Measurements from ENCODE around the gene GTF2H4. TPM values are rescaled to one million over a fixed set of nuclear protein-coding genes. Genes with fewer than 3 reads are reported as not detected.
"Not testable (repeated sequence)": the region's sequence is repeated elsewhere in the genome, so short reads cannot be mapped to it uniquely, and the experiment has no call there.

The GTF2H4 gene
- total RNA-seq, 1 donor from 2014 or later: 21.7 TPM

DNA sequence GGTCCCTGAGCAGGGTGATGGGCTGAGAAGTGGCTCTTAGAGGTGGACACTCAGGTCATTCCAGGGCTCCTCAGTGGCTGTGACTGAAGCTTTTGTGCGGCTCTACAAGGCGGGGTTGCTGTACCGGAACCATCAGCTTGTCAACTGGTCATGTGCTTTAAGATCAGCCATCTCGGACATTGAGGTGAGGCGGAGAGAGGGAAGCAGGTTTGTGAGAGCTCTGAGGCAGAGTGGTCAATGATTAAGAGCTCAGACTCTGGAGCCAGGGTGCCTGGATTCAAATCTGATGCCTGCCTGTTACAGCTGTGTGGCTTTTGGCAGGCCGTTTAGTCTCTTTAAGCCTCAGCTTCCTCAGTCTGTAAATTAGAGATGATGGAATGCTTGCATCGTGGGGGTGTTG is 9.0 kb downstream of the GTF2H4 start:
- ATAC-seq: no peak

DNA sequence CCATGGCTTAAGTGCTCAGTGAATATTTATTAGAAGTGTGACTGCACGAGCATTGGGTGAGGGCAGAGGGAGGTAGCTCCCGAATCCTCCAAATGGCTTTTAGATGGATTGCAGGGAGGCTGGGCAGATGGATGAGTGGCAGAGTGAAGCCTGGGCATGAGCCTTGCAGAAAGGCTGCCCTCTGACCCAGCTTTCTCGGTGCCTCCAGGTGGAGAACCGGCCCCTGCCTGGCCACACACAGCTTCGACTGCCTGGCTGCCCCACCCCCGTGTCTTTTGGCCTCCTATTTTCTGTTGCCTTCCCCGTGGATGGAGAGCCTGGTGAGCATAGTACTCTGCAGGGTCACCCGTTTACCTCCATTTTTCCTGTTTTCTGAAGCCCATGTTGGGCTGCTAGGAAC is 9.5 kb downstream of the GTF2H4 start:
- DNase-seq (ENCODE audit: low spot score) (no peak), ATAC-seq (no peak)

More for the DNA sequence above, 9.0 kb downstream of the GTF2H4 start:
- no peak for DNase-seq (ENCODE audit: low spot score)

DNA sequence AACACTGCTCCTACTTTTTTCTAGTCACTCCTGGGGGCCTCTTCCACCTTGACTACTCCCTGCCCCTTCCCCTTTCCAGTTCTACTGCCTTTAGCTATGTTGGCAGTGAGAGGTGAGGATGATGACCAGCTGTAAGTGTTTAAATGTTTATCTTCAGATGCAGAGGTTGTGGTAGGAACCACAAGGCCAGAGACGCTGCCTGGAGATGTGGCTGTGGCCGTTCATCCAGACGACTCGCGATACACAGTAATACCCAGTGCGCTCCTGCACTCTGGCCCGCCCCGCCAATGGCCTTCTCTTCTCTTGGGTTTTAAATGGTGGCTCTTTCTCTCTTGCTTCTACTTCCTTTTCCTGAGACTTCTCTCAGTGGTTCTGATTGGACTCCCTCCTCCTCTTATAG is 10.7 kb downstream of the GTF2H4 start:
- no peak for ATAC-seq
- DNase-seq (ENCODE audit: low spot score): no peak

DNA sequence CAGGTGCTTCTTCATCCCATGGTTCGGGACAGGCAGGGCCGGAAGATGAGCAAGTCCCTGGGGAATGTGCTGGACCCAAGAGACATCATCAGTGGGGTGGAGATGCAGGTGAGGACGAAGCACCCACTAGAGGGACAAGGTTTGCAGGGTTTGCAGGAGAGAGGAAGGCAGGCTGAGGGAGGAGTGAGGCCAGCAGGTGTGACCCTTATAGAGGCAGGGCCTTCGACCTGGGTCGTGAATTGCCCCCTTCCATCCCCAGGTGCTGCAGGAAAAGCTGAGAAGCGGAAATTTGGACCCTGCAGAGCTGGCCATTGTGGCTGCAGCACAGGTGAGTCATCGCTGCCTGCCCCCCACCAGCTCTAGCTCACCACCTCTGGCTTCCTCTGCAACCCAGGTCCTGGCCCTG is 14.4 kb downstream of the GTF2H4 start:
- ATAC-seq: no peak
- DNase-seq (ENCODE audit: low spot score): no peak

DNA sequence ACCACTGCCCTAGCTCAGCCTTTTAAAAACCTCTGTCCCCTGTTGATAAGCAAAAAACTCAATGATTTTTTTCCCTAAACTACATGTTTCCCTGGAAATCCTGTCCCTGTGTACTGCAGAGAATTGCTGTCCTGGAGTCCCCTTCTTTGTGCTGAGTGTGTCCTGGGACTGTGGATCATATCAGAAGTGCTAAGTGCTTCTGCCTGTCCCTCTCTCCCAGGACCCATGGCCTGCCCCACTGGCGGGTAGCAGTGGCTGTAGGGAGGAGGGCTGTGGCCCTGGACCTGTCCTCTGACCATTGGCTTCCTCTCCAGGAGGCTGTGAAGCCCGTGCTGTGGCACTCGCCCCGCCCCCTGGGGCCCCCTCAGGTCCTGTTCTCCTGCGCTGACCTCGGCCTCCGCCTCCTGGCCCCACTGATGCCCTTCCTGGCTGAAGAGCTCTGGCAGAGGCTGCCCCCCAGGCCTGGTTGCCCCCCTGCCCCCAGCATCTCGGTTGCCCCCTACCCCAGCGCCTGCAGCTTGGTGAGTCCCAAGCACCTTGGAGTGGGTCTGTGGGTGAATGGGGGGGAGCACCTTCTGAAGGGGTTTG is 16.1 kb downstream of the GTF2H4 start:
- not testable (repeated sequence) for ATAC-seq; DNase-seq (ENCODE audit: low spot score)

DNA sequence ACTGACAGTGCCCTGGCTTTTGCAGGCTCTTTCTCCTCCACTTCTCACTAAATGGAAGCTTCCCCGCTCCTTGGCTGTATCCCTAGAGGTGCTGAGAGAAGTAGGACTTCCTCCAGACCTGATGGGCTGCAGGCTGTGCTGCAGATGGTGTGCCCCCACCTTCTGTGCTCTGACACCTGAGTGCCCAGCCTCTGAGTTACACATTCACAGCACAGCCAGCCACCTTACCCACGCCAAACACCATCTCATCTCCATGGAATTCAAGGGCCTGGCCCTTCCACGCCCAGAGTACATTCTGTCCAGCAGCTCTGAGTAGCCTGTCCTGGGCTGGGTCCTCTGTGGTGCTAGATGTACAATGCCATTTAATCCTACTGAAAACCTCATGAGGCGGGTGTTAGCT is 18.6 kb downstream of the GTF2H4 start:
- DNase-seq (ENCODE audit: low spot score) (no peak), ATAC-seq (peak; percentile 47)

DNA sequence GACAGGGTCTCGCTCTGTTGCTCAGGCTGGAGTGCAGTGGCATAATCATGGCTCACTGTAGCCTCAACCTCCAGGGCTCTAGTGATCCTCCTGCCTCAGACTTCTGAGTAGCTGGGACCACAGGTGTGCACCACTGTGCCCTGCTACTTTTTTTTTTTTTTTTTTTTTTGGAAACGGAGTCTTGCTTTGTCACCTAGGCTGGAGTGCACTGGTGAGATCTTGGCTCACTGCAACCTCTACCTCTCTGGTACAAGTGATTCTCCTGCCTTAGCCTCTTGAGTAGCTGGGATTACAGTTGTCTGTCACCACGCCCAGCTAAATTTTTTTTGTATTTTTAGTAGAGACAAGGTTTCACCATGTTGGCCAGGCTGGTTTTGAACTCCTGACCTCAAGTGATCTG is 19.1 kb downstream of the GTF2H4 start:
- not testable (repeated sequence) for DNase-seq (ENCODE audit: low spot score); ATAC-seq

DNA sequence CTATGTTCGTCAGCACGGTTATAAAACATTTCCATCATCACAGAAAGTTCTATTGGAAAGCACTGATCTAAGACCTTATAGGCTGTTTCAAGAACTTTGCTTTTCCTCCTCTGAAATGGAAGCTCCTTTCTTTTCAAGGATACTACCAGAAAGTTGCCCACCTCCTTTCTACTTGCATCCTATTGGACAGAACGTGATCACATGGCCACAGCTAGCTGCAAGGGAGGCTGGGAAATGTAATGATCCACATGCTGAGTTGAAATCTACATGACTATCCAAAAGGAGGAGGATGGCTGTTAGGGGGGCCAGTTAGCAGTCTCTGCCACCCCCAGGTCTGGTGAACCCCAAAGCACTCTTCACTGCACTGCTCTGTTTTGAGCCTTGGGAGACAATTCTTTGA is 20.7 kb downstream of the GTF2H4 start:
- DNase-seq (ENCODE audit: low spot score) (no peak), ATAC-seq (no peak)

DNA sequence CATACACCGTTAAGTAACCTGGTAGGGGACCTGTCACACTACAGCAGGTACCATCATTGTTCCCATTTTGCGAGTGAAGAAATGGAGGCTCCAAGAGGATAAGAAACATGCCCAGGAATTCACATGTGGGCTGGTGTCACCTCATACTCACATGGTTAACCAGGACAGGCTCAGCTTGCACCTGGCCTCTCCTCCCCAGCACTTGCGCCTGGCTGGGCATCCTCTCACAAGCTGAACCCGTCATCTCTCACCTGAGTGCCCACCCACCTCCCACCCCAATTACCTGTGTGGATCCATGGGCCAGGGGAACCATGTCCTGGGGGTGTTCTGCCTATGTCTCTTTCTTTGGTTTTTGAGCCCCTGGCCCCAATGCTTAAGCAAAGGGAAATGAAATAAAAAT is 22.5 kb downstream of the GTF2H4 start:
- DNase-seq (ENCODE audit: low spot score) (no peak), ATAC-seq (no peak)

DNA sequence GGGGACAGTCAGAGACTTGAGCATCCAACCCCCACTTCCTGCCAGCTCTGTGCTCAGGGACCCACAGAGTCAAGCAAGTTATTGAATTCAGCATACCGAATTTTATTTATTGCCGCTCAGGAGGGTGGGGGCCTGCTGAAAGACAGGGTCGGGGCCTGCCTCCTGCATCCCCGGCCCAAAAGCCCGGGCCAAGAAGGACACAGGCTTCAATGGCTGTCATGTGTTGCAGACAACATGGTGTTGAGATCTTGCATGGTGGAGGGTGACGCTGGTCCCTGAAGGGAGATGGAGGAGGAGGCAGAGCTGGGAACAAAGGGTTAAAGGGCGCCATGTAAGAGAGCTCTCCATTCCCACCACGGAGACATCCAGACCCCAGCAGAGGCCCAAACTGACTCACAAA is 23.3 kb downstream of the GTF2H4 start:
- DNase-seq (ENCODE audit: low spot score): no peak

DNA sequence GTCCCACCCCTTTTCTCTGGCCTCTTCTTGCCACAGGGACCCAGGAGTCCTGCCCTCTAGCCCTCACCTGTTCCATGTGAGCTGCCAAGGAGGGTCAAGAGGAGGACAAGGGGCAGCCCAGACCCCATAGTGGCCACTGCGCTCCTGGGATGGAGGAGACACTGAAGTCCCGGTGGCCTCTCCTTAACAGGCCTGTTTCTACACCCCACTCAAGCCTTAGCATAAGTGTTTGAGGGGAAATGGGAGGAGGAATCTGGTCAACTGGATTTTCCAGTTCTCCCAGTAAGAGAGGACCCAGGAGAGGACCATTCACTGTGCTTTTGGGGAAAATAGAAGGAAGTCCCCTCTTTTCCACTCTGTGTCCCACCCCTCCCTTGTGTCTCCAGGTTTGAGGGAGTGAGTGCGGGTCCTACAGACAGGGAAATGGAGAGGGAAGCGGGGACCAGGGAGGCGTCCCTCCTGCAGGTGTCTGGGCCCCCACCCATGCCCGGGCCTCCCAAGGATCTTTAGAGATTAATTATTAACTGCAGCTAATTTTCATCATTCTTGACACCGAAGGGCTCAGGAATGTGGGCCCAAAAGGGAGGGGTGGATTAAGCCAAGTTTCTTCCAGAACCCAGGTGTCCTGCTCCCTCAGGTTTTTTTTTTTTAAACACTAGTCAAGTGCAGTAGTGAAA is 24.1 kb downstream of the GTF2H4 start, which contains the start of gene SFTA2:
TSS of gene SFTA2 (minus strand) at position 202 of the 677 bp plus-strand sequence. CDS start at position 128, 74 bp downstream.
- ATAC-seq (no peak), DNase-seq (ENCODE audit: low spot score) (no peak)

More for the DNA sequence above, 23.3 kb downstream of the GTF2H4 start:
- ATAC-seq: no peak

DNA sequence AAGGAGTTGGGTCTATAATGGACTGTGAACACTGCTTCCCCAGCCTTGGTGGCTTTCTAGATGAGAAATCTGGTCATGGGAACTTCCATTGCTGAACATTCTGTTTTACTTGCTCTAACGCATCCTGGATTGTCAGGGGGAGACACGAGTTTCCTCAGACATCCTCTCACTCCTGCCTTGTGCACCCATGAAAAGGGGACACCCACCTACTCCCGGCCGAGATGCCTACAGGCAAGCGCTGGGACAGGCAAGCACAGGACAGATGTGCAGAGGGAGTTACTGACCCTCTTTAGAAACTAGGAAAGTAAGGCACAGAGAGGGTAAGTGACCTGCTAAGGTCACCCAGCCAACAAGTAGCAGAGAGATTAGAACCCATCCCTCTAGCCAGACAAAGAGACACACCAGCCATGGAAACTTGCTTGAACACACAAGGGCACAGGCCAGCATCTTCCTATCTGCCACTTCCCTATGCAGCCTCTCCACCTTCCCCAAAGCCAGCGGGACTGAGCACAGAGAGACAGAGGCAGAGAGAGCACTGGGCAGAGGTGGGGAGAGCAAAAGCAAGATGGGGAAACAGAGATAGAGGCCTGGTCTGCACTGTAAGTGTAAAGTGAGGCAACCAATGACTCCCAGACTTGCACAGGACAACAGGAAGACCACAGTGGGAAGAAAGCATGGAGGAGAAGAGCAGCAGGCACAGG is 24.8 kb downstream of the GTF2H4 start:
- ATAC-seq (no peak), DNase-seq (ENCODE audit: low spot score) (no peak)

DNA sequence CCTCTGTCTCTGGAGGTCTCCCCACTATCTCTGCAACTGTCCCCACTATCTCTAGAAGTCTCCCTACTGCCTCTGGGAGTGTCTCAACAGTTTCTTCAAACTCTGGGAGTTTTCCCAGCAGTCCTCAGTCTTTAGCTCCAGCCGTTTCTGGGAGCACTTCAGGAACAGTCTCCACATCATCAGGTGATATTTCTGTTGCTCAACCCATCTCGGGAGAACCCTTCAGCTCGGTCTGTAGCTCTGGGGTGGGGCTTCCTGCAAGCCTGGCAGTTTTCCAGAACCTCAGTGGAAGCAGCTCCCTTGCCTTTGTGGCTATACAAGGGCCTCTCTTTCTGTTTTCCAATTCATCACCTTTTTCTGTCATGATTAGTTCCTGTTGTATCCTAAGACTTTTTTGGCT is 27.0 kb downstream of the GTF2H4 start:
- DNase-seq (ENCODE audit: low spot score) (no peak), ATAC-seq (no peak)

DNA sequence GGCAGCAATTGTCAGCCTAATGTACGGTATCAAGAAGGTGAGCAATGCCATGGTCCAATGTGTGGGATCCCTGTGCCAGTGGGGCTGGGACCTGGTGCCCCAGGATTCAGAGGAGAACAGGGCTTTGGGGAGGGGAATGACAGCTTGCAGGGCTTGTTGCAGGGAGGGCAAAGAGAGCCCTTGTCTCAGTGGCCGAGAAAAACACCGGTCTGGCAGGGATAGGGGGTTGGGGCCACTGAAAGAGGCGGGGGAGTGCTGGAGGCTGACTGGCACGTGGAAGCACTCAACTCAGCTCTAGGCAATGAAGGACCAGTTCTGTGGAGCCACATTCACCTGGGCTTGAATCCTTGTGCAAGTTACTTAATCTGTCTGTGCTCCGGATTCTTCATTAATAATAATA is 29.3 kb downstream of the GTF2H4 start:
- ATAC-seq (no peak), DNase-seq (ENCODE audit: low spot score) (no peak)

DNA sequence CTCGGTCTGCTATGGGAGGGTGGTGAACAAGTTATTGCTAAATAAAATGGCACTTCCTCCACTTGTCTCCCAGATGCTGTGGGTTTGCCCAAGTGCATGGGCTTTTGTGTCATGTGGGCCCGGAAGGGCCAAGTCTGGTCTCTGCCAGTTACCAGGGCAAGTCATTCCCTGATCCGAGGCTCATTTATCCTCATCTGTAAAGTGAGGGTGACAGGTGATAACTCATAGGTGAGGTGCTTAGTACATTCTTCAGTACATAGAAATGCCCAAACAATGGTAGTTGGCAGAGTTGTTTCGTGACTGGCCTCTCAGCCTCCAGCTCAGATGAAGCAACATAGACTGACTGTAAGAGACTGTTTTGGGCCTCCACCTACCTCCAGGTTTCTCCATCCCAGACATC is 30.7 kb downstream of the GTF2H4 start:
- DNase-seq (ENCODE audit: low spot score): no peak
- no peak for ATAC-seq

DNA sequence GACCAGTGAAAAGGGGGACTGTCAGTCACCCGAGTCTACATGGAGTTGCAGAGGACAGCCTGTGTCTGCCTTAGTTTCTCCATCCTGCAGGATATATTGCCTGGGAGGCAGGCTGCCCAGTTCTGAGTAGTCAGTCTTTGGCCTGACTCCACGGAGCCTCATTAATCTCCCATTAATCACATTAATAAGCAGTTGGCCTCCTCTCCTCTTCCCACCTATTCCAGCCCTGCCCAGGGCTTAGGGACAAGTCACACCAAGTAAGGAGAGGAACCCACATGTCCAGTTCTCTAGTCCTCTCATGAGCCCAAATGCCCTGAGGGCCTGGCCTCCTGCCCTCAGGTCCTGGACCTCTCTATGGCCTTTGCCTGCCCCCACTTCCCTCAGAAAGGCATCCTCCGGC is 31.5 kb downstream of the GTF2H4 start:
- ATAC-seq (no peak), DNase-seq (ENCODE audit: low spot score) (no peak)

DNA sequence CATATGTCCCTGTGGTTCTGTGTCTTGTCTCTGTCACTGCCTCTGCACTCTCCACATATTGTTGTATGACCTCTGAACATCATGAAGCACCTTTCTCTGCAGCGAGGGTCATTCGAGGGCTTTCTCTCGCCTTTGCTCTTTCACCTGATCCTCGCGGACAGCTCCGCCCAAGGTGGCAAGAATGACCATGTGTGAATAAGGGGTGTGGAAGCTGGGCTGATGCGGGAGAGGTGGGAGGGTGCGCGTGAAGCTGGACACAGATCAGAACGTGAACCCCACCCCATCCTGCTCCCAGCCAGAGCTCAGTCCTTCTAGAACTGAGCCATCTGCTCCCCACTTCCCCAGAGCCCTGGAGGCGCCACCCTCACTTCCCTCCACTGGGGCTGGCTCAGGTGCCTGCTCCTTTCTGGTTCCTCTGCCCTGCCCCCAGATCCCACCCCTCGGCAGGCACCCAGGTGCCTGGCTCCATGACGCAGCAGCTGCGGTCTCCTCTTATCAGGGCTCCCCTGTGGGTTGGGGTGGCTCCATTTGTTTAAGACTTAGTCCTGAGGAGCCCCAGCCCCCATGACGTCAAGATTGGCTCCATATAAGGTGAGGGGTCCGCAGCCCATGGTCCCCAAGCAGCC is 32.5 kb downstream of the GTF2H4 start, which contains the start of gene MUCL3:
TSS of gene MUCL3 (plus strand) at position 613 of the 626 bp plus-strand sequence. CDS start 27 bp downstream, outside the sequence.
- DNase-seq (ENCODE audit: low spot score): no peak

DNA sequence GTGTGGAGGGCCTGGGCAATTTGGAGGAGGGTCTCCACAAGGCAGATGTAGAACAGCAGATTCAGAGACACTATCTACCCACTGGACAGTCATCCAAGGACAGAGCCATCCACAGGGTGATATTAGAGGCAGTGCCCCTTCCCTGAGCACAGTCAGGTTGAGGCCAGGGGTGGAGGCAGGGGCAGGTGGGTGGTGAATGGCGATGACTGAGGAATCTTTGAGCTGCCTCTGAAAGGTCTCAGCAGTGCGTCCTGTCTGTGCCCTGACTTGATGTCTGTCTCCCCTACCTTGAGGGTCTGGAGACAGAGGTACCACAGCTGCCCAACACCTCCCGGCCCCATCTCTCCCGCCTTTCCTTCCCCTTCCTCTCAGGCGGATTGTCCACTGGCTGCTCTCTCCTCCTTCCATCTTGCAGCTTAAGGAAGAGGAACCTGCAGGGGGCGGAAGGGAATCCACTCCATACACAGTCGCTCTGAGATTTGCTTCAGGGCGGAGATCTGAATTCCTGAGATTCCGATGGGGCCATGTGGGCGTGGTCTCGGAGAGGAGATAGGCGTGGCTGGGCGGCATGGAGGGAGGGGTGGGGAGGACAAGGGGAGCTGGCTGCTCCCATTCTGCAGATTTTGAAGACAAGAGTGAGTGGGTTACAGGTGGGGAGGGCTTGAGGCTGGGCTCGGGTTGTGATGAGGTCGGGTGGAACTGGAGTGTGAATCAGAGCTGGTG is 34.5 kb downstream of the GTF2H4 start:
- DNase-seq (ENCODE audit: low spot score): no peak
- ATAC-seq: peak; percentile 60

More for the DNA sequence above, 32.5 kb downstream of the GTF2H4 start, which contains the start of gene MUCL3:
- no peak for ATAC-seq

DNA sequence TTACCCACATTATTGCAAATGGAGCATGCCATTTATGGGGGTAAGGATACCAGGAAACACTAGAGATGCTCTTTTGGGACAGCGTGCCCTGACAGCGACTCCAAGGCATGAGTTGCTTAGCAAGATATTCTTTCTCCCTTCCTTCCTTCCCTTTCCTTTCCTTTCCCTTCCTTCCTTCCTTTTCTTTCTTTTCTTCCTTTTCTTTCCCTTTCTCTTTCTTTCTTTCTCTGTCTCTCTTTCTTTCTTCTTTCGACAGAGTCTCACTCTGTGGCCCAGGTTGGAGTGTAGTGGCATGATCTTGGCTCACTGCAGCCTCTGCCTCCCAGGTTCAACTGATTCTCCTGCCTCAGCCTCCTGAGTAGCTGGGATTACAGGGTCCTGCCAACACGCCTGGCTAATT is 36.0 kb downstream of the GTF2H4 start:
- no peak for DNase-seq (ENCODE audit: low spot score)
- no peak for ATAC-seq

DNA sequence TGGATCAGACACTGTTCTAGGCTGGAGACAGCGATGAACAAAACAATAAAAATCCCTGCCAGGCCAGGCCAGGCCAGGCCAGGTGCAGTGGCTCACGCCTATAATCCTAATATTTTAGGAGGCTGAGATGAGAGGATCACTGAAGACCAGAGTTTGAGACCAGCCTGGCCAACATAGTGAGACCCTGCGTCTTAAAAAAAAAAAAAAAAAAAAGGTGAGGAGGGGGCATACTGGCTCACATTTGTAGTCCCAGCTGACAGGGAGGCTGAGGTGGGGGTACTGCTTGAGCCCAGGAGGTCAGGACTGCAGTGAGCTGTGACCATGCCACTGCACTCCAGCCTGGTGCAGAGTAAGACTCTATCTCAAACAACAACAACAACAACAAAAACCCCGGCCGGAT is 37.3 kb downstream of the GTF2H4 start:
- ATAC-seq (no peak), DNase-seq (ENCODE audit: low spot score) (no peak)

DNA sequence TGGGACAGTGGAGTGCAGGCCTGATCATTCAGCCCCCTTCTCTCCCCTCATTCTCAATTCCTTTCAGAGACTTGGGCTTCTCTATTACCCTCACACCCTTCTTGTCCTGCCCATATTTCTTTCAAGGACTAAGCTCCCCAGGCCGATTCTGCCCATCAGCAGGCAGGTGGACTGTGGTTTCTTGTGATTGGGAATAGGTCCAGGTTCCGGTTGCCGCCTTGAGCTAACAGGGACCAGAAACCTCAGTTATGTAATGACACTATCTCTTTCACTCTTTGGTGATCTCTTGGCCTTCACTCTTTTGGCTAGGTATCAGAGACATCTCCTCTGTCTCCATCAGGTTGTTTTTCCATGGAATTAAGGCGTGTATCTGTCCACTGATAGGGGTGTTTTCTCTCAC is 39.2 kb downstream of the GTF2H4 start:
- ATAC-seq (no peak), DNase-seq (ENCODE audit: low spot score) (no peak)

Measured in left lobe of liver (tissue), 2 donors.